IMR-90 (cell line): ENCODE results near the gene RGR. TPM values are rescaled to one million over a fixed set of nuclear protein-coding genes. Genes with fewer than 3 reads are reported as not detected.

Source experiments
- ATAC-seq: fragments of 200-7000 bp; cut with Tn5 transposase; 2 replicates; pipeline ENCODE4 v1.9.1; 2020; ENCODE audit warnings: low read depth, mild to moderate bottlenecking, moderate library complexity
- BruUV-seq: library from RNA; stranded (reverse); fragments of 400-500 nt; replicated peaks from 2 replicates; lab custom pipeline; 2021; lab: Mats Ljungman, UMichigan
- CTCF ChIA-PET: fragments of 300-600 bp; formaldehyde crosslinking; extraction: SDS; loops from one replicate; lab custom pipeline; 2021; ENCODE audit warnings: antibody characterized with exemption; lab: Yijun Ruan, JAX
- POLR2A ChIA-PET: fragments of 300-600 bp; sonication (Branson Sonifier 250); formaldehyde crosslinking; loops from one replicate; lab custom pipeline; 2022; ENCODE audit warnings: antibody characterized with exemption; ENCODE audit not compliant: unreplicated experiment; lab: Charles Lee
- DNase-seq: peaks from one replicate; pipeline ENCODE4 v3.0.0; 2013
- H2AFZ ChIP-seq: replicated peaks from 2 replicates; pipeline ENCODE3; 2013; ENCODE audit warnings: low read length, mild to moderate bottlenecking; ENCODE audit not compliant: poor library complexity
- H2AK5ac ChIP-seq: 2 replicates; pipeline ENCODE4 v1.6.1; 2013; ENCODE audit warnings: low read depth, low read length, inconsistent platforms
- H2AK9ac ChIP-seq: replicated peaks from 2 replicates; pipeline ENCODE3; 2013; ENCODE audit warnings: mild to moderate bottlenecking, low read depth, low read length, moderate library complexity; ENCODE audit not compliant: poor library complexity
- H2BK120ac ChIP-seq: 2 replicates; pipeline ENCODE4 v1.6.1; 2013; ENCODE audit warnings: low read depth, low read length, inconsistent platforms
- H2BK15ac ChIP-seq: 3 replicates; pipeline ENCODE4 v1.6.1; 2013; ENCODE audit warnings: low read depth, low read length, inconsistent platforms
- H2BK20ac ChIP-seq: 2 replicates; pipeline ENCODE4 v1.6.1; 2013; ENCODE audit warnings: low read depth, mild to moderate bottlenecking, inconsistent platforms, low read length, moderate library complexity
- H2BK5ac ChIP-seq: 2 replicates; pipeline ENCODE4 v1.6.1; 2013; ENCODE audit warnings: mild to moderate bottlenecking, low read depth, low read length, inconsistent platforms; ENCODE audit not compliant: poor library complexity, severe bottlenecking
- H3K14ac ChIP-seq: replicated peaks from 2 replicates; pipeline ENCODE4 v1.6.1; 2013; ENCODE audit warnings: low read depth, low read length, inconsistent platforms
- H3K18ac ChIP-seq: 2 replicates; pipeline ENCODE4 v1.6.1; 2013; ENCODE audit warnings: low read depth, low read length, control low read depth
- H3K23ac ChIP-seq: 2 replicates; pipeline ENCODE4 v1.6.1; 2013; ENCODE audit warnings: low read depth, low read length, inconsistent platforms
- H3K27ac ChIP-seq: 2 replicates; pipeline ENCODE4 v1.5.1; 2013; ENCODE audit warnings: mild to moderate bottlenecking, control low read depth, low read length; ENCODE audit not compliant: insufficient read depth
- H3K27me3 ChIP-seq: 2 replicates; pipeline ENCODE4 v1.6.1; 2013; ENCODE audit warnings: low read length; ENCODE audit not compliant: control insufficient read depth, insufficient read depth
- H3K36me3 ChIP-seq: 2 replicates; pipeline ENCODE4 v1.6.1; 2013; ENCODE audit warnings: low read length, mixed read lengths; ENCODE audit not compliant: control insufficient read depth, insufficient read depth
- H3K4ac ChIP-seq: 2 replicates; pipeline ENCODE4 v1.6.1; 2013; ENCODE audit warnings: low read depth, low read length, inconsistent platforms
- H3K4me1 ChIP-seq: 2 replicates; pipeline ENCODE4 v1.6.1; 2013; ENCODE audit warnings: low read length, mixed read lengths; ENCODE audit not compliant: control insufficient read depth, insufficient read depth
- H3K4me2 ChIP-seq: 2 replicates; pipeline ENCODE4 v1.6.1; 2013; ENCODE audit warnings: low read depth, mild to moderate bottlenecking, control low read depth, low read length, moderate library complexity
- H3K4me3 ChIP-seq: 2 replicates; pipeline ENCODE4 v1.5.1; 2013; ENCODE audit warnings: low read depth, mild to moderate bottlenecking, control low read depth, low read length, moderate library complexity; ENCODE audit not compliant: insufficient read depth
- H3K56ac ChIP-seq: 2 replicates; pipeline ENCODE4 v1.6.1; 2013; ENCODE audit warnings: low read length, inconsistent platforms; ENCODE audit not compliant: insufficient read depth; ENCODE audit errors: extremely low read depth
- H3K79me1 ChIP-seq, 2 experiments: 2 replicates each; pipeline ENCODE4 v1.6.1; 2013; ENCODE audit warnings: low read length in 2 of 2, inconsistent platforms in 1 of 2, low read depth in 1 of 2
- H3K9ac ChIP-seq: 2 replicates; pipeline ENCODE4 v1.6.1; 2013; ENCODE audit warnings: low read depth, low read length, control low read depth
- H3K9me1 ChIP-seq: 2 replicates; pipeline ENCODE4 v1.6.1; 2013; ENCODE audit warnings: low read length, inconsistent platforms; ENCODE audit not compliant: insufficient read depth
- H3K9me3 ChIP-seq: 2 replicates; pipeline ENCODE4 v1.6.1; 2013; ENCODE audit warnings: low read length; ENCODE audit not compliant: control insufficient read depth, insufficient read depth
- H4K20me1 ChIP-seq: 2 replicates; pipeline ENCODE4 v1.6.1; 2013; ENCODE audit warnings: low read length, inconsistent platforms; ENCODE audit not compliant: insufficient read depth
- H4K5ac ChIP-seq: 2 replicates; pipeline ENCODE4 v1.6.1; 2013; ENCODE audit warnings: mild to moderate bottlenecking, low read depth, low read length, control low read depth
- H4K8ac ChIP-seq, 2 experiments: 2 replicates each; pipeline ENCODE4 v1.6.1; 2013; ENCODE audit warnings: low read depth in 2 of 2, low read length in 2 of 2, control low read depth in 1 of 2, inconsistent platforms in 1 of 2
- H4K91ac ChIP-seq: 2 replicates; pipeline ENCODE4 v1.6.1; 2013; ENCODE audit warnings: low read depth, low read length, inconsistent platforms; ENCODE audit not compliant: insufficient read depth
- BHLHE40 ChIP-seq: fragments of 150-350 bp; IDR thresholded peaks from 2 replicates; pipeline ENCODE4 v1.6.1; 2016; ENCODE audit warnings: mild to moderate bottlenecking, low read depth, low read length
- CTCF ChIP-seq: conservative IDR thresholded peaks from 2 replicates; pipeline ENCODE4 v1.5.1; 2012; ENCODE audit warnings: mild to moderate bottlenecking, low read depth, low read length, improper control_type of control experiment
- FOS ChIP-seq: fragments of 150-350 bp; IDR thresholded peaks from 2 replicates; pipeline ENCODE4 v1.6.1; 2016; ENCODE audit warnings: low read depth, low read length
- MAFK ChIP-seq: IDR thresholded peaks from 2 replicates; pipeline ENCODE4 v1.6.1; 2012; ENCODE audit warnings: low read depth, low read length, improper control_type of control experiment
- MAZ ChIP-seq: IDR thresholded peaks from 2 replicates; pipeline ENCODE4 v1.6.1; 2012; ENCODE audit warnings: low read depth, mild to moderate bottlenecking, low read length, improper control_type of control experiment, moderate library complexity, borderline replicate concordance
- RAD21 ChIP-seq: IDR thresholded peaks from 2 replicates; pipeline ENCODE4 v1.6.1; 2012; ENCODE audit warnings: low read length, improper control_type of control experiment
- RFX5 ChIP-seq: IDR thresholded peaks from 2 replicates; pipeline ENCODE4 v1.8.0; 2012; ENCODE audit warnings: low read depth, mild to moderate bottlenecking, low read length, moderate library complexity
- WGBS, 2 experiments: methylation state at CpG; one replicate each; pipeline versions ENCODE4 v1.1.5 to v1.1.7; 2013; ENCODE audit warnings: missing lambda C conversion rate in 2 of 2; ENCODE audit not compliant: insufficient read length in 1 of 2; ENCODE audit errors: extremely low coverage in 2 of 2; 5-methylcytosine and 5-hydroxymethylcytosine counted together
- dilution Hi-C: fragments of 300-500 bp; cut with HindIII; formaldehyde crosslinking; loops from one replicate; pipeline ENCODE4 v1.14.3; 2018; ENCODE audit warnings: low sequenced_read_pairs; ENCODE audit not compliant: unreplicated experiment
- in situ Hi-C: fragments of 300-500 bp; cut with MboI; formaldehyde crosslinking; loops from 3 replicates; pipeline ENCODE4 v1.14.3; 2019; ENCODE audit warnings: low sequenced_read_pairs, inconsistent platforms, mixed read lengths
- intact Hi-C: fragments of 100-400 bp; cut with micrococcal nuclease; formaldehyde crosslinking; loops from 2 replicates; pipeline ENCODE4 v1.10.0; 2022
- polyA plus RNA-seq, 3 experiments: library from polyadenylated mRNA; depleted of rRNA; stranded (reverse); fragments of >200 nt; gene quantifications; 2 replicates each; pipeline ENCODE4 v1.2.3, GENCODE V29; 2012; ENCODE audit warnings: low replicate concordance in 1 of 3
- total RNA-seq: library from RNA; depleted of rRNA; stranded (reverse); fragments of >200 nt; gene quantifications from 2 replicates; pipeline ENCODE4 v1.2.3, GENCODE V29; 2012

RGR gene
- total and polyA plus RNA-seq, 2 of the 4 experiments (the other 2 are of a cell fraction), result not detected

DNA sequence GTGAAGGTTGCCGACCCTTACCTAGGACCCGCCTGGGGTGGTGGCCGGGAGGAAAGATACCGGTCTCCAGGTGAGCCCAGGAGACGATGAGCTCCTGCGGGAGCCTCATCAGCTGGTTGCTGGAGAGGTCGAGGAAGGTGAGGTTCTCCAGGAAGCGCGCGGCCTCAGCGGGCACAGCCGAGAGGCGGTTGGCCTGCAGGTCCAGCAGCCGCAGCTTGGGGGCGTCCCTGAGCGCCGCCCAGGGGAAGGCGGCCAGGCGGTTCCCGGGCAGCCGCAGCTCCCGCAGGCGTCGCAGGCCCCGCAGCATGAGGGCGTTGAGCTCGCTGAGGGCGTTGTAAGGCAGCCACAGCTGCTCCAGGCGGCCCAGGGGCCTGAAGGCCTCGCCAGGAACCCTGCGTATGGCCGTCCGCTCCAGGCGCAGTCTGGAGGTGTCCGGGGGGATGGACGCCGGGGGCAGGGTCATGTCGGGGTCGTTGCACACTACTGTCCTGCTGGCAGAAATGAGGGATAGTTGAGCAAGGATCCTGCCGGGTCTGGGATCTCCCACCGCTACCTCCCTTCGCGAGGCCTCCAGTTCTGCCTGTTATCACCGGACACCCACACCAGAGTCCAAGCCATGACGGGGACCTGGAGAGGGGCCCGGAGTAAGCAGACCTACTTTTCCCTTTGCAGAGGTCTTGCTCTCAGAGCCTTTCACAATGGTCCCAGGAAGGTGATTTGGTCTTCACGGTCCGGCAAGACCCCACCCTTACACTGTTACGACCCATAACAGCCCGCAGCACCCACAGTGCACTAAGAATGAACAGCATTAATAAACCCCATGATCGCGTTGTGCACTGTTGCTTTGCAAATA, 7.4 kb upstream of the RGR start:
- intact Hi-C loops, result no loop called here
- no TSS peak for BruUV-seq

More for the DNA sequence above, 7.4 kb upstream of the RGR start:
- no peak overlapping the region for H4K5ac ChIP-seq
- H2AK9ac ChIP-seq, result no peak overlapping the region
- in situ Hi-C loops, result no loop called here
- no peak overlapping the region for H3K4me3 ChIP-seq
- no peaks in the 10 kb centered on the region; the same call in 1 of the 2 replicates for H4K20me1 ChIP-seq
- no peak overlapping the region for H4K8ac ChIP-seq
- CTCF ChIA-PET, result interaction anchor here (0.7 to 1.2 kb wide), 3 partner anchors 13 to 20 kb away, joined by 3 read pairs; no protein-coding TSS in a partner anchor
- no peak overlapping the region for H3K14ac ChIP-seq
- no peak overlapping the region for H3K4me2 ChIP-seq
- H3K9me3 ChIP-seq, result no peaks in the 10 kb centered on the region
- 66% methylated on average over 12 of the region's 52 CpGs; no CpG with 5 or more reads in 1 of the 2 experiments for WGBS, 2 experiments
- H2BK5ac ChIP-seq, result no peak overlapping the region
- H3K18ac ChIP-seq, result no peak overlapping the region
- DNase-seq (no peak), ATAC-seq (no peak)
- no peak overlapping the region for H3K27ac ChIP-seq
- H3K9ac ChIP-seq, result no peak overlapping the region
- no peak overlapping the region for H2BK20ac ChIP-seq
- no peaks in the 10 kb centered on the region for H3K36me3 ChIP-seq
- H2AFZ ChIP-seq, result no peak overlapping the region
- H3K4me1 ChIP-seq, result no peaks in the 10 kb centered on the region
- H3K79me1 ChIP-seq, result no peaks in the 10 kb centered on the region
- no peak overlapping the region for H3K23ac ChIP-seq
- POLR2A ChIA-PET, result no interaction called here
- H3K56ac ChIP-seq, result no peak overlapping the region
- no peak overlapping the region for H4K91ac ChIP-seq
- H3K9me1 ChIP-seq, result no peaks in the 10 kb centered on the region
- dilution Hi-C loops, result no loop called here
- H2BK15ac ChIP-seq, result no peak overlapping the region
- no peak overlapping the region for H2BK120ac ChIP-seq
- TF ChIP-seq MAFK, result no peak
- TF ChIP-seq CTCF, result 0 out of 2 replicates have a peak, but pooled peaks have one; percentile 4
- no peak for TF ChIP-seq RFX5
- no peak for TF ChIP-seq FOS
- no peak for TF ChIP-seq BHLHE40
- no peak for TF ChIP-seq MAZ
- no peak for TF ChIP-seq RAD21
- no peak overlapping the region for H3K4ac ChIP-seq
- peaks cover 11% of the 10 kb centered on the region for H3K27me3 ChIP-seq
- no peak overlapping the region for H2AK5ac ChIP-seq
